ENCODE data around the gene CDH16.

CDH16 gene

DNA sequence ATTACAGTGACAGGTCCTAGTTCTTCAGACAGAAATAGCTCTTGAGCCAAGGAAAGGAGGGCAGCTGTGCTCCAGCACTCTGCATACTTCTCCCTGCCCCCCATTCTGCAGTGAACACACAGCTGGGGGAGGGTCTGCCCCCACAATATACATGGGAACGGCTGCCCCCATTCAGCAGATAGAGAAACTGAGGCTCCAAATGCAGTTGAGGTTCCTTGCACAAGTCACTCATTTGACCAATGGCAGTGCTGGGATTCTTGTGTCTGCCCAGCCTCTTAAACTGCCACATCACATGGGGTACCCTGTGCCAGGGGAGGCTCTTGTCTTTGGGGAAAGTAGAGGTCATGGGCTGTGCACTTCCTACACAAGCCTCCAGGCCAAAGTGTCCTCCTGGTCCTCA lies 49.3 kb downstream of the CDH16 start:
- Histone ChIP-seq H3K4me3 (ENCODE audit: low read depth, low read length) (no peak overlapping the region), H3K27me3 (replicated peaks) (no peaks in the 10 kb centered on the region), H3K36me3 (replicated peaks) (no peaks in the 10 kb centered on the region), H3K27ac (no peak overlapping the region)
- in situ Hi-C loops (cut with HindIII; ENCODE audit: low pct_ligation_motif_present, low sequenced_read_pairs), result no loop called here
- TF ChIP-seq, protein P1, sequence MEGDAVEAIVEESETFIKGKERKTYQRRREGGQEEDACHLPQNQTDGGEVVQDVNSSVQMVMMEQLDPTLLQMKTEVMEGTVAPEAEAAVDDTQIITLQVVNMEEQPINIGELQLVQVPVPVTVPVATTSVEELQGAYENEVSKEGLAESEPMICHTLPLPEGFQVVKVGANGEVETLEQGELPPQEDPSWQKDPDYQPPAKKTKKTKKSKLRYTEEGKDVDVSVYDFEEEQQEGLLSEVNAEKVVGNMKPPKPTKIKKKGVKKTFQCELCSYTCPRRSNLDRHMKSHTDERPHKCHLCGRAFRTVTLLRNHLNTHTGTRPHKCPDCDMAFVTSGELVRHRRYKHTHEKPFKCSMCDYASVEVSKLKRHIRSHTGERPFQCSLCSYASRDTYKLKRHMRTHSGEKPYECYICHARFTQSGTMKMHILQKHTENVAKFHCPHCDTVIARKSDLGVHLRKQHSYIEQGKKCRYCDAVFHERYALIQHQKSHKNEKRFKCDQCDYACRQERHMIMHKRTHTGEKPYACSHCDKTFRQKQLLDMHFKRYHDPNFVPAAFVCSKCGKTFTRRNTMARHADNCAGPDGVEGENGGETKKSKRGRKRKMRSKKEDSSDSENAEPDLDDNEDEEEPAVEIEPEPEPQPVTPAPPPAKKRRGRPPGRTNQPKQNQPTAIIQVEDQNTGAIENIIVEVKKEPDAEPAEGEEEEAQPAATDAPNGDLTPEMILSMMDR (IDR thresholded peaks at IDR 0.05; ENCODE audit: low read depth, low read length, missing control alignments), result no peak
- DNase-seq, result no peak

GRCh38 chr16:66863707-66864106 lies 55.0 kb downstream of the CDH16 start:
- TF ChIP-seq, protein P1 (IDR thresholded peaks at IDR 0.05; ENCODE audit: low read depth, low read length, missing control alignments), result no peak
- in situ Hi-C loops (cut with HindIII; ENCODE audit: low pct_ligation_motif_present, low sequenced_read_pairs), result no loop called here
- DNase-seq, result no peak
- H3K27ac ChIP-seq, result no peak overlapping the region
- no peaks in the 10 kb centered on the region for H3K36me3 ChIP-seq (replicated peaks)
- H3K4me3 ChIP-seq (ENCODE audit: low read depth, low read length), result no peak overlapping the region
- no peaks in the 10 kb centered on the region for H3K27me3 ChIP-seq (replicated peaks)

- in situ Hi-C loops (cut with HindIII; ENCODE audit: low pct_ligation_motif_present, low sequenced_read_pairs), result no loop called here
- H3K27me3 ChIP-seq (replicated peaks), result no peaks in the 10 kb centered on the region
- H3K4me3 ChIP-seq (ENCODE audit: low read depth, low read length), result no peak overlapping the region
- H3K36me3 ChIP-seq (replicated peaks), result no peaks in the 10 kb centered on the region
- no peak overlapping the region for H3K27ac ChIP-seq
- no peak for DNase-seq
- TF ChIP-seq, protein P1 (IDR thresholded peaks at IDR 0.05; ENCODE audit: low read depth, low read length, missing control alignments), result no peak
These were observed 56.6 kb downstream of the CDH16 start for GRCh38 chr16:66862023-66862520.

- Histone ChIP-seq H3K27me3 (replicated peaks) (no peaks in the 10 kb centered on the region), H3K36me3 (replicated peaks) (no peaks in the 10 kb centered on the region), H3K4me3 (ENCODE audit: low read depth, low read length) (no peak overlapping the region), H3K27ac (no peak overlapping the region)
- in situ Hi-C loops (cut with HindIII; ENCODE audit: low pct_ligation_motif_present, low sequenced_read_pairs), result no loop called here
- no peak for DNase-seq
- TF ChIP-seq, protein P1 (IDR thresholded peaks at IDR 0.05; ENCODE audit: low read depth, low read length, missing control alignments), result no peak
These were observed 59.2 kb downstream of the CDH16 start for GRCh38 chr16:66859397-66860068.

- no peak overlapping the region for H3K4me3 ChIP-seq (ENCODE audit: low read depth, low read length)
- no peak overlapping the region for H3K27ac ChIP-seq
- in situ Hi-C loops (cut with HindIII; ENCODE audit: low pct_ligation_motif_present, low sequenced_read_pairs), result no loop called here
- DNase-seq, result no peak
- no peaks in the 10 kb centered on the region for H3K36me3 ChIP-seq (replicated peaks)
- H3K27me3 ChIP-seq (replicated peaks), result no peaks in the 10 kb centered on the region
- TF ChIP-seq, protein P1 (IDR thresholded peaks at IDR 0.05; ENCODE audit: low read depth, low read length, missing control alignments), result no peak
These were observed 59.8 kb downstream of the CDH16 start for GRCh38 chr16:66858740-66859396.
